ENCODE measurements around the gene PPP1CB. TPM values are rescaled to one million over a fixed set of nuclear protein-coding genes. Genes with fewer than 3 reads are reported as not detected.
"Not testable (repeated sequence)": the region's sequence is repeated elsewhere in the genome, so short reads cannot be mapped to it uniquely, and the experiment has no call there.

The PPP1CB gene
- total RNA-seq (2014; rRNA removed) = 162 and 204 TPM in 2 replicates
- polyA plus RNA-seq (2012) = 57.4 TPM

GRCh38 chr2:28751252-28751955 lies at the start of gene PPP1CB:
PPP1CB (plus strand) TSS chr2:28751830; CDS start chr2:28752125, 295 bp downstream.
- DNase-seq (ENCODE audit: low read depth) = peak; percentile 96

- no peak for DNase-seq (ENCODE audit: low read depth)
Measured at GRCh38 chr2:28702415-28702861, 49.2 kb upstream of the PPP1CB start.

GRCh38 chr2:28702878-28703277 lies 48.8 kb upstream of the PPP1CB start:
- DNase-seq (ENCODE audit: low read depth) = no peak

- DNase-seq (ENCODE audit: low read depth) = no peak
Measured at GRCh38 chr2:28704621-28705020, 47.0 kb upstream of the PPP1CB start.

- no peak for DNase-seq (ENCODE audit: low read depth)
Measured at GRCh38 chr2:28705751-28706440, 45.7 kb upstream of the PPP1CB start.

GRCh38 chr2:28707592-28707991 lies 44.0 kb upstream of the PPP1CB start:
- no peak for DNase-seq (ENCODE audit: low read depth)

- DNase-seq (ENCODE audit: low read depth) = peak; percentile 68
Measured at GRCh38 chr2:28709101-28709500, 42.5 kb upstream of the PPP1CB start.

GRCh38 chr2:28710545-28710944 lies 41.1 kb upstream of the PPP1CB start:
- no peak for DNase-seq (ENCODE audit: low read depth)

- peak; percentile 60 for DNase-seq (ENCODE audit: low read depth)
Measured at GRCh38 chr2:28713577-28714298, 37.9 kb upstream of the PPP1CB start.

- DNase-seq (ENCODE audit: low read depth) = peak; percentile 98
Measured at GRCh38 chr2:28716265-28716865, 35.3 kb upstream of the PPP1CB start.

GRCh38 chr2:28717339-28717758 lies 34.3 kb upstream of the PPP1CB start:
- DNase-seq (ENCODE audit: low read depth) = peak; percentile 100

- DNase-seq (ENCODE audit: low read depth) = no peak
Measured at GRCh38 chr2:28720345-28720744, 31.3 kb upstream of the PPP1CB start.

GRCh38 chr2:28721601-28722191 lies 29.9 kb upstream of the PPP1CB start:
- no peak for DNase-seq (ENCODE audit: low read depth)

GRCh38 chr2:28725021-28725711 lies 26.5 kb upstream of the PPP1CB start:
- no peak for DNase-seq (ENCODE audit: low read depth)

GRCh38 chr2:28726177-28726576 lies 25.5 kb upstream of the PPP1CB start:
- DNase-seq (ENCODE audit: low read depth) = no peak

- peak; percentile 69 for DNase-seq (ENCODE audit: low read depth)
Measured at GRCh38 chr2:28729698-28730097, 21.9 kb upstream of the PPP1CB start.

- DNase-seq (ENCODE audit: low read depth) = no peak
Measured at GRCh38 chr2:28730641-28731146, 20.9 kb upstream of the PPP1CB start.

- DNase-seq (ENCODE audit: low read depth) = no peak
Measured at GRCh38 chr2:28735511-28735910, 16.1 kb upstream of the PPP1CB start.

- DNase-seq (ENCODE audit: low read depth) = peak; percentile 74
Measured at GRCh38 chr2:28736034-28736433, 15.6 kb upstream of the PPP1CB start.

GRCh38 chr2:28737655-28738054 lies 14.0 kb upstream of the PPP1CB start:
- no peak for DNase-seq (ENCODE audit: low read depth)

GRCh38 chr2:28742619-28743018 lies 9.0 kb upstream of the PPP1CB start:
- DNase-seq (ENCODE audit: low read depth) = not testable (repeated sequence)

Data from LHCN-M2 (cell line).